Breast epithelium (tissue), 3 donors: ENCODE measurements around the gene OR14C36.

Experiments
- POLR2A ChIP-seq: fragments of 450-650 bp; IDR thresholded peaks from one replicate; pipeline ENCODE4 v1.6.1; 2016; ENCODE audit warnings: antibody characterized with exemption, mild to moderate bottlenecking, moderate library complexity
- POLR2AphosphoS5 ChIP-seq, 3 donors: sonication (generic); formaldehyde crosslinking; IDR thresholded peaks; one replicate each; pipeline ENCODE4 v1.6.1; 2017; ENCODE audit warnings: antibody characterized with exemption in 3 of 3
- TF ChIP-seq, protein P1 (sequence below), 3 donors: fragments of 450-650 bp; IDR thresholded peaks; one replicate each; pipeline ENCODE4 v1.5.1; 2016 to 2017; ENCODE audit warnings: antibody characterized with exemption in 3 of 3, mild to moderate bottlenecking in 3 of 3, moderate library complexity in 3 of 3

DNA sequence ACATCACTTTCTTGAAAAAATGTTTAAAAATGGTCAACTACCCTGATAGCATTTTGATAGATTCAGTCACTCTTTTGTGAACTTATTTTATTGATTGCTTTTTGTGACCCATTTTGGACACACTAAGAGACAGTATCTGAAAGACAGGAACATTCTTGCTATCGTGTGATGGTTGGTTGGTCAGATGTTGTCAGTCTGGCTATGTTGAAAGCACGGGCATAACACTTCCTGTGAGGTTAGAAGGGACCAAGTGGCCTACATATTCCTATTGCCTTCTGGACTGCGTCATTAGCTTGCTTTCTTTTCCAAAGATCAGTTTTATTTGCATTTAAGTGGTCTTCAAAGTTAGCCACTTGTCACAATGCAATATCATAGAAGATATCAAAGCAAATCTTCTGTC lies 28.3 kb downstream of the OR14C36 start:
- TF ChIP-seq, protein P1, sequence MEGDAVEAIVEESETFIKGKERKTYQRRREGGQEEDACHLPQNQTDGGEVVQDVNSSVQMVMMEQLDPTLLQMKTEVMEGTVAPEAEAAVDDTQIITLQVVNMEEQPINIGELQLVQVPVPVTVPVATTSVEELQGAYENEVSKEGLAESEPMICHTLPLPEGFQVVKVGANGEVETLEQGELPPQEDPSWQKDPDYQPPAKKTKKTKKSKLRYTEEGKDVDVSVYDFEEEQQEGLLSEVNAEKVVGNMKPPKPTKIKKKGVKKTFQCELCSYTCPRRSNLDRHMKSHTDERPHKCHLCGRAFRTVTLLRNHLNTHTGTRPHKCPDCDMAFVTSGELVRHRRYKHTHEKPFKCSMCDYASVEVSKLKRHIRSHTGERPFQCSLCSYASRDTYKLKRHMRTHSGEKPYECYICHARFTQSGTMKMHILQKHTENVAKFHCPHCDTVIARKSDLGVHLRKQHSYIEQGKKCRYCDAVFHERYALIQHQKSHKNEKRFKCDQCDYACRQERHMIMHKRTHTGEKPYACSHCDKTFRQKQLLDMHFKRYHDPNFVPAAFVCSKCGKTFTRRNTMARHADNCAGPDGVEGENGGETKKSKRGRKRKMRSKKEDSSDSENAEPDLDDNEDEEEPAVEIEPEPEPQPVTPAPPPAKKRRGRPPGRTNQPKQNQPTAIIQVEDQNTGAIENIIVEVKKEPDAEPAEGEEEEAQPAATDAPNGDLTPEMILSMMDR (IDR thresholded peaks at IDR 0.05): no peak
- TF ChIP-seq POLR2AphosphoS5 (IDR thresholded peaks at IDR 0.05) (no peak), POLR2A (no peak)
